ENCODE measurements around the gene EMC7.
A peak's percentile ranks its signal among the peaks of the same experiment; 100 is the strongest.
"Not testable (repeated sequence)": the region's sequence is repeated elsewhere in the genome, so short reads cannot be mapped to it uniquely, and the experiment has no call there.

The EMC7 gene

GRCh38 chr15:34084086-34084485, 17.6 kb downstream of the EMC7 start:
- no peak for DNase-seq

DNA sequence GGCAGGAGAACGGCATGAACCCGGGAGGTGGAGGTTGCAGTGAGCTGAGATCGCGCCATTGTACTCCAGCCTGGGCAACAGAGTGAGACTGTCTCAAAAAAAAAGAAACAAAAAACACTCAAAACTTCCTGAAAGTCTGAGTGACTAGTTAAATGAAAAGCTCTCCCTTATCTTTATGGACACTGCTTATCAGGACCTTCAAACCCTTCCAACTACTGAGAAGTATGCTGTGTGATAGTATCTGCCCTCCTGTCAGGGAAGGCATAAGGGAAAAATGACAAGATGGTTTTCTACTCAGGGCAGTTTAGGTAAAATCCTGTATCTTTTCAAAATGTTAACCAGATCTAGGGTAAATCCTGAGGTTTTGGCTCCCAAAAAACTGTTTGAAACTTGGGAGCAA, 21.8 kb downstream of the EMC7 start:
- no peak for DNase-seq

DNA sequence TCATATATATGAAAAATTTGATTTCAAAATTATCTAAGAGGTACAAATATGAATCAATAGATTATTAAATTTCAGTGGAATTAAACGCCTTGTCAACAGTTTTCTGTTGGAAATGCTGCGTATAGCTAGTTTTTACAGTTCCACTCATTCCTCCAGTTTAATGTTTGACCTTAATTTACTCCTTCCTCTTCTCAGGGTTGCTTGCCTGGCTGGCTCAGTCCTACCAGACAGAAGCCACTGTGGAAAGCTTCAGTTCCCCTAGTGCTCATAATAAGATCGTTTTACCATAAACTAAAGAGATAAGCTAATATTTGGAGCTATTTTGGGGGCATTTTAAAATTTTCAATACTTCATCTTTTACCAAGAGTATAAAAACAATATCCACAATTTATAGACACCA, 22.8 kb downstream of the EMC7 start:
- DNase-seq = no peak

GRCh38 chr15:34076785-34077184, 24.9 kb downstream of the EMC7 start:
- no peak for DNase-seq

DNA sequence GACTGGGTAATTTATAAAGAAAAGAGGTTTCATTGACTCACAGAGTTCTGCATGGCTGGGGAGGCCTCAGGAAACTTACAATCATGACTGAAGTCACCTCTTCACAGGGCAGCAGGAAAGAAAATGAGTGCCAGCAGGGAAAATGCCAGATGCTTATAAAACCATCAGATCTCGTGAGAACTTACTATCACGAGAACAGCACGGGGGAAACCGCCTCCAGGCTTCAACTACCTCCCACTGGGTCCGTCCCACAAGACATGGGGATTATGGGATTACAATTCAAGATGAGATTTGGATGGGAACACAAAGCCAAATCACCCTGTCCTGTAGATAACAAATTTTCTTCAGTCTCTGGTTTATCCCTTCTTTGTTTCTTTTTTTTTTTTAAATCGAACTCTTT, 31.7 kb downstream of the EMC7 start:
- no peak for DNase-seq

- DNase-seq = no peak
Observed at GRCh38 chr15:34065941-34066340, 35.7 kb downstream of the EMC7 start.

- no peak for DNase-seq
Observed at GRCh38 chr15:34065261-34065660, 36.4 kb downstream of the EMC7 start.

- no peak for DNase-seq
Observed at GRCh38 chr15:34064438-34064837, 37.2 kb downstream of the EMC7 start.

DNA sequence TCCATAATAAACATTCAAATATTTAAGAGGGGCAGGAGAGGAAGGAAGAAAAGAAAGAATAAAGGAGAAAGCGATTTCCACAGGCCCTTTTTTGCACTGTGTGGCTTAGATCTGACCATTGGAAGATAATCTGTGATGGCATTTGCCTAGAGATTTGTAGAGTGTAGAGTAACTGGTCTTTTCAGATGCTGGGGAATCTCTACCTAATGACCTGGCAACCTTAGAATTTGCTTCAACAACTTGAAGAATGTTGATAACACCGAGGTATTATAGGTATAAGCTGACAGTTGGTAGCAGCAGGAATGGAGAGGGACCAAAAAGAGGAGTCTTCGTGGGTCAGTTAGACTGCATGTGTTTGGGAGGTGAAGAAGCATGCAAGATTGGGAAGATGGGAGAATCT, 41.7 kb downstream of the EMC7 start:
- no peak for DNase-seq

- DNase-seq = no peak
Observed at GRCh38 chr15:34059476-34059875, 42.2 kb downstream of the EMC7 start.

GRCh38 chr15:34056911-34057310, 44.8 kb downstream of the EMC7 start:
- DNase-seq = no peak

GRCh38 chr15:34055868-34056595, 45.6 kb downstream of the EMC7 start:
- no peak for DNase-seq

DNA sequence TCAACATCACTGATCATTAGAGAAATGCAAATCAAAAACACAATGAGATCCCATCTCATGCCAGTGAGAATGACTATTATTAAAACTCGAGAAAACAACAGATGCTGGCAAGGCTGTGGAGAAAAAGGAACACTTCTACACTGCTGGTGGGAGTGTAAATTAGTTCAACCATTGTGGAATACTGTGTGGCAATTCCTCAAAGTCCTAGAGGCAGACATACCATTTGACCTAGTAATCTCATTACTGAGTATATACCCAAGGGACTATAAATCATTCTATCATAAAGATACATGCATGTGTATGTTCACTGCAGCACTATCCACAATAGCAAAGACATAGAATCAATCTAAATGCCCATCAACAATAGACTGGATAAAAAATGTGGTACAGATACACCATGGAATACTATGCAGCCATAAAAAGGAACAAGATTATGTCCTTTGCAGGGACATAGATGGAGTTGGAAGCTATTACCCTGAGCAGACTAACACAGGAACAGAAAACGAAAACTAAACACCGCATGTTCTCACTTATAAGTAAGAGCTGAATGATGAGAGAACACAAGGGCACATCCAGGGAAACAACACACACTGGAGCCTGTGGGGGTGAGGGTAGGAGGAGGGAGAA, 47.5 kb downstream of the EMC7 start:
- no peak for DNase-seq

GRCh38 chr15:34050385-34050784, 51.3 kb downstream of the EMC7 start:
- not testable (repeated sequence) for DNase-seq

DNA sequence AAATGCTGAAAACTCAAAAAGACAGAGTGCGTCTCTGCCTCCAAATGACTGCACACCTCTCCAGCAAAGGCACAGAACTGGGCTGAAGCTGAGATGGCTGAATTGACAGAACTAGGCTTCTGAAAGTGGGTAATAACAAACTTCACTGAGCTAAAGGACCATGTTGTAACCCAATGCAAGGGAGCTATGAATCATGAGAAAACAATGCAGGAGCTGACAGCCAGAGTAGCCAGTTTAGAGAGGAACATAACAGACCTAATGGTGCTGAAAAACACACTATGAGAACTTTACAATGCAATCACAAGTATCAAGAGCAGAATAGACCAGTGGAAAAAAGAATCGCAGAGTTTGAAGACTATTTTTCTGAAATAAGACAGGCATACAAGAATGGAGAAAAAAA, 52.5 kb downstream of the EMC7 start:
- DNase-seq = no peak

DNA sequence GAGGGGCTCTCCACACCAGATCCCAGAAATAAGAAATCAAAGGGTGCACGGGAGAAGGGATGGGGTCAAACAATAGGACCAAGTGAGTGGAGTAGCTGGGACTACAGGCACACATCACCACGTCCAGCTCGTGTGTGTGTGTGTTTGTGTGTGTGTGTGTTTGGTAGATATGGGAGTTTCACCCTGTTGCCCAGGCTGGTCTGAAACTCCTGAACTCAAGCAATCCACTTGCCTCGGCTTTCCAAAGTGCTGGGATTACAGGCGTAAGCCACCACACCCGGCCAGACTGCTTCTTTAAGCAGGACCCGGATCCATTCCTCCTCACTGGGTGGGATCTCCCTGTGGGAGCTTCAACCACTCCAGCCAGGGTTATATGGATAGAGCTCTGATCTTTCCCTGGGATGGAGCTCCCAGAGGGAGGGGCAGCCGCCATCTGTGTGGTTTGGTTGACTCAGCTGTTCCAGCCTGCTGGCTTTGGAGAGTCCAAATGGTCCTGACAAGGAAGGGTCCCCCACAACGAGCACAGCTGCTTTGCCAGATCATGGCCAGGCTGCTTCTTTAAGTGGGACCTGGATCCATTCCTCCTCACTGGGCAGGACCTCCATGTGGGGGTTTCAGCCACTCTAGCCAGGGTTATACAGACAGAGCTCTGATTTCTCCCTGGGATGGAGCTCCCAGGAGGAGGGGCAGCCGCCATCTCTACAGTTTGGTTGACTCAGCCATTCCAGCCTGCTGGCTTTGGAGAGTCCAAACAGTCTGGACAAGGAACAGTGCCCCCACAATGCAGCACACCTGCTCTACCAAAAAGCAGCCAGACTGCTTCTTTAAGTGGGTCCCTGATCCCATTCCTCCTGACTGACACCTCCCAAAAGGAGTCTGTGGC, 53.5 kb downstream of the EMC7 start:
- DNase-seq = no peak

DNA sequence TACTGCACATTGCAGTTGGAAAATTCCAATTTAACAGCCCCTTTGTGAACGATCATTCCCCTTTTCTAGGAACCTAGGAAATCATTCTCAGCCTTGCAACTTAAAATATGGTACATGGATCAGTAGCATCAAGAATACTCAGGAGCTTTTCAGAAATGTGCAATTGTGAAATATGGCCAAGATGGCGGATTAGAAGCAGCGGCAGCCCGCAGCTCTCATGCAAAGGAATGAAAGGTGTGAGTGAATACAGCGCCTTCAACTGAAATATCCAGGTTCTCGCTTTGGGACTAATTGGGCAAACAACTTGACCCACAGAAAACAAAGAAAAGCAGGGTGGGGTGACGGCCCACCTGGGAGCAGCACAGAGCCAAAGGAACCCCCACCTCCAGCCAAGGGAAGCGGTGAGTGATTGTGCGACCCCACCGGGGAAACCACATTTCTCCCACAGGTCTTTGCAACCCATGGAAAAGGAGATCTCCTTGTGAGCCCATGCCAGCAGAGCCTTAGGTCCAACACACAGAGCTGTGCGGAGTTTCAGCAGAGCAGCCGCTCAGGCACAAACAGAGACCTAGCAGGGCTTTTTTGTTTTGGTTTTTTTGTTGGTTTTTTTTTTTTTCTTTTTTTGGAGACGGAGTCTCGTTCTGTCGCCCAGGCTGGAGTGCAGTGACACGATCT, 55.1 kb downstream of the EMC7 start:
- no peak for DNase-seq

GRCh38 chr15:34043813-34044212, 57.8 kb downstream of the EMC7 start:
- no peak for DNase-seq

DNA sequence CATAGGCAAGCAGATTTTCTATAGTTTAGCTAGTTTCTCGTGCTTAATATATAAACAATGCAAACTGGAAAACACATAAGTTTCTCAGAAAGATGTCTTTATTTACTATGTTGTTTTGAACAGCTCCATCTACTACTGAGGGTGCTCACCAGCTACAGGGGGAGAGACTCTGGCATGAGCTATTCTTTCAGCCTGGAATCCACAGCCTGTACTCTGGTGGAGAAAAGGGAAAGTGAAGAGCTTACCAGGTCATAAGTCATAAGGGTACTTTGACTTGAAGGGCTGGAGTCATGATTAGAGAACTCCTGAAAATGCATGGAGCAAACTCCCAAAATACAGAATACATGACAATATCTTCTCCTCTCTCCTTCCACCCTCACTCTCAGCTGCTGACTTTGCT, 58.3 kb downstream of the EMC7 start:
- no peak for DNase-seq

- no peak for DNase-seq
Observed at GRCh38 chr15:34039790-34040113, 61.9 kb downstream of the EMC7 start.

- peak; percentile 65 for DNase-seq
Observed at GRCh38 chr15:34038871-34039789, 62.5 kb downstream of the EMC7 start, which contains the start of gene AVEN. AVEN (minus strand) TSS chr15:34039204; CDS start chr15:34039046, 158 bp downstream.
